ENCODE data around the gene ZNF37A.
"Not testable (repeated sequence)": the region's sequence is repeated elsewhere in the genome, so short reads cannot be mapped to it uniquely, and the experiment has no call there.

The ZNF37A gene

DNA sequence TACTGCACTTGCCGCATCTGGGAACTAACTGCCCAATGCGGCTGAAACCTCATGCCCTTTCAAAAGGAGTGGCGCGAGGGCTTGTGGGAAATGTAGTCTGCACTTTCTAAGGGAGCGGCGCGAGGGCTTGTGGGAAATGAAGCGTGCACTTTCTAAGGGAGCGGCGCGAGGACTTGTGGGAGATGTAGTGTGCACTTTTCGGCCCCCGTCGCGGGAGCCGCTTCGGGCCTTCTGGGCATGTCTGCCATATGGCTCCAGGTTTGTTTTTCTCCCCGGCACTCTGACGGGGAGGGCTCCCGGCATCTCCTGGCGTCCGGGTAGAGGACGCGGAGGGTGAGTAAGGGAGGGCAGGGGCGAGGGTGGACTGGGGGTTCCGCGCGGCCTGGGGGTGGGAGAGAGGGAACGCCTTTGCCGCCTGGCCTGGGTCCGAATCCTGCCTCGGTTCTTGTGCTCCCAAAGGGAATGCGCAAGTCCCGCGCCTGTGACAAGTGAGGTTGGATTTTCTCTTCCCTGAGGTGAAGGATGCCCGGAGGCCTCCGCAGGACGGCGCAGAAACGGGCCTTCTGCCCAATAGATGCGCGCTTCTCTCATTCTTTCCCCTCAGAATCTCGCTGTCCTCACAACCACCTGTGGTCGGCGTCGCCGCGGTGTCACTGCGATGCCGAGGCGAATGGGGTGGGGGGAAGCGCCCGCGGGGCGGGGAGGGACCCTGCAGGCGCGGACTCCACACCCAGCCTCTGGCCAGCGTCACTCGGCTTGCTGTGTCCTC lies at the start of gene ZNF37A:
Gene ZNF37A, plus strand, starts transcription at position 180 of the 769 bp plus-strand sequence. CDS start 2,281 bp downstream, outside the sequence.
- DNase-seq = peak; percentile 74

DNA sequence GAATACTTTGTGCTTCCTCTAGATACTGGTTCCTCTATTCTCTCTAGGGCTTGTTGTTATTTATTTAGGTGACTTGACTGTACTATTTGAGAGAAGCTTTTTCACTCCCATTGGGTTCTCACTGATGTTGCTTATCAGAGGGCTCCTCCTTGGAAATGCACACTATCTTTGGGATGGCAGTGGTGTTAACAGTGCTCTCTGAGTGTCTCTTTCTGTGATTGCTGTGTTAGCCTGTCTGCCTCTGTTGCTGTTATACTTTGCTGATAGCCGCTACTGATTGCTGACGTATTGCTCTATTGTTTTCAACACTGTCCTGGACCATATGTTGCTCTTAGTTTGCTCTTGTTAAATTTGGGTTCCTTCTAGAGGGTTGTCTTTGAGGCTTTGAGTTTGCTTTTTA lies 49.0 kb upstream of the ZNF37A start:
- DNase-seq = no peak

DNA sequence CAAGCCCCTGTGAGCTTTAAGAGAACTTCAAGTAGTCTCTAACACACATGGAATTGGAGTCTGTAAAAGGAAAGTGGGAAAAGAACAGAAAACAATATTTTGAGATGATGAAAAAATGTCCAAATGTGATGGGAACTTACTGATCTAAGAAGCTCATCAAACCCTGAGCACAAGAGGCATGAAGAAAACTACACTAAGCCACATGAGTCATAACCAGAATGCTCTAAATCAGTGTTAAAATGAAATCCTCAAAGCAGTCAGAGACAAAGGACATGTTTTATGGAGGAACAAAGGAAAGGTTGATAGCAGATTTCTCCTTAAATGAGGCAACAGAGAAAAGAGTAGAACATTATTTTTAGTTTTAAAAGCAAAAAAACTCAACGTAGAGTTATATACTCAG lies 46.5 kb upstream of the ZNF37A start:
- no peak for DNase-seq

DNA sequence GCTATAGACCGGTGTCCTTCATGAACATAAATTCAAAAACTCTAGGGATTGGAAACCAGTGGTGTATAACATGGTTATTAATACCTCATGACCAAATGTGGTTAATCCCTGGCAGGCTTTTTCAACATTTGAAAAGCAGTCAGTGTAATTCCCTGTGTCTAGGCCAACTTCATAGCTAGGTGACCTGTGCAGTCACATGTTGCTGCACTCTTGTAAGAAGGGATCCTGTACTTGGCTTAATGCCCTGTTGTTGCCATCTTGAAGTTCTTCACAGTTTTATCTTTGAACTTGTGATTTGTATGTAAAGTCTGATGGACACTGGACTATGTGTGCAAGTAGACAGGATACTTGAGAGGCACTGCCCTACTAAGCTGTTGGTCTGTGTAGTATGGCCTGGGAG lies 43.9 kb upstream of the ZNF37A start:
- DNase-seq = no peak

DNA sequence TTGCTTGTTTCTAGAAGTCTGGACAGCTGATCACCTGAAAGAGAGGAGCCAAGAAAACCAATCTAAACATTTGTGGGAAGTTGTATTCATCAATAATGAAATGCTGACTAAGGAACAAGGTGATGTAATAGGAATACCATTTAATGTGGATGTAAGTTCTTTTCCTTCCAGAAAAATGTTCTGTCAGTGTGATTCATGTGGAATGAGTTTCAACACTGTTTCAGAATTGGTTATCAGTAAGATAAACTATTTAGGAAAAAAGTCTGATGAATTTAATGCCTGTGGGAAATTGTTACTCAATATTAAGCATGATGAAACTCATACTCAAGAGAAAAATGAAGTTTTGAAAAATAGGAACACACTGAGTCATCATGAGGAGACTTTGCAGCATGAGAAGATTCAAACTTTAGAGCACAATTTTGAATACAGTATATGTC lies 39.8 kb upstream of the ZNF37A start:
- DNase-seq = no peak

DNA sequence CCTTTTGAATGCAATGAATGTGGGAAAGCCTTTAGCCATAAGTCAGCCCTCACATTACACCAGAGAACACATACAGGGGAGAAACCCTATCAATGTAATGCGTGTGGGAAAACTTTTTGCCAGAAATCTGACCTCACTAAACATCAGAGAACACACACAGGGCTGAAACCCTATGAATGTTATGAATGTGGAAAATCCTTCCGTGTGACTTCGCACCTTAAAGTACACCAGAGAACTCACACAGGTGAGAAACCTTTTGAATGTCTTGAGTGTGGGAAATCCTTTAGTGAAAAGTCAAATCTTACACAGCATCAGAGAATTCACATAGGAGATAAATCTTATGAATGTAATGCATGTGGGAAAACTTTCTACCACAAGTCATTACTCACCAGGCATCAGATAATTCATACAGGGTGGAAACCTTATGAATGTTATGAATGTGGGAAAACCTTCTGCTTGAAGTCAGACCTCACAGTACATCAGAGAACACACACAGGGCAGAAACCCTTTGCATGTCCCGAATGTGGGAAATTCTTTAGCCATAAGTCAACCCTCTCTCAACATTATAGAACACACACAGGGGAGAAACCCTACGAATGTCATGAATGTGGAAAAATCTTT lies 38.8 kb upstream of the ZNF37A start:
- not testable (repeated sequence) for DNase-seq

DNA sequence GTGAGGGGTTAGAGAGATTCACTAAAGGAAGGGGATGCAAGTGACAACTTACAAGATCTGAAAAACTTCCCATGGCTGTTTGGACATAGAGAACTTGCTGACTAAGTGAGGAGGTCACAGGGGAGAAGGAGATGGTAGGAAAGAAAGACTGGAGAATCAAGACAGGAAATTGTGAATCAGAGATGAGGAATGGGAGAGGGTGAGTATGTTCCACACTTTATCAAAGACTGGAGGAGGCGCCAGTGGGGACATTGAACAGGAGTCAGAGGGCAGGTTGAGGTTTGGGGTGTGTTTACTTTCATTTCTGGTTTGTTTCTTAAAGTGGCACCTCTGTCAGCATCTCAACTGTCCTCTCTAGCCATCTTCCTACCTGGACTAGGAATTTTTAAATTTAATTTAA lies 24.5 kb upstream of the ZNF37A start:
- not testable (repeated sequence) for DNase-seq

DNA sequence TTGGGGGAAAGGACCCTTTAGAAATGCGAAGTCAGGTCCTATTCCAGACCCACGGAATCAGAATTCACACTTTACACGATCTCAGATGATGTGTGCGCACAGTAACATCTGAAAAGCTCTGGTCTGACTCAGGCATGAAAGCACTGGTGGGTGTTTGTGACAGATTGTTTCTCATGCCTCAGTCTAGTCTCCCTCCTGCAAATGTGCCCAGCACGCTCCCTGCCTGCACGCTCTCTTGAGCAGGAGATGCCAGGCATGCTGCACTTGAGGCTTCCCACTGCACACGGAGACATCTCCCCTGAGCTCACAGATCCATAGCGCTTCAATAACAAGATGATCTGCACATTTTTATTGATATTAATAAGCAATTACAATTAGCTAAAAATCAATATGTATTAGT lies 23.6 kb upstream of the ZNF37A start:
- DNase-seq = no peak

DNA sequence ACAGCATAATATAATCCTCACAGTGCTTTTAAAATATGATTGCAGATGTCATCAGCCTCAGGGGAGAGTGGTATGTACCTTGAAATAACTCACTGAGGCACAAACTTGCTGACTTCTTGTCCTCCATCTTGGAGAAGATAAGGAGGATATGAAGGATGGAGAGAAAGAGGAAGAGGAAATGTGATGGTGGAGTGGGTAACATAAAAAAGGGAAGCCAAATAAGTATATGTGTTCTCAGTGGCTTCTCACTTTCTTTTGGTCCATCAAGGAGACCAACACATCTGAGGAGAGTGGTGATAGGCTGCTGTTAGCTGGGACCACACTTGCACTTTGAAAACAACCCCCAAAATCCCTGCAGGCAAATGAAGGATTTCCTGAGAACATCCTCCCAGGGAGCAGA lies 21.6 kb upstream of the ZNF37A start:
- no peak for DNase-seq

DNA sequence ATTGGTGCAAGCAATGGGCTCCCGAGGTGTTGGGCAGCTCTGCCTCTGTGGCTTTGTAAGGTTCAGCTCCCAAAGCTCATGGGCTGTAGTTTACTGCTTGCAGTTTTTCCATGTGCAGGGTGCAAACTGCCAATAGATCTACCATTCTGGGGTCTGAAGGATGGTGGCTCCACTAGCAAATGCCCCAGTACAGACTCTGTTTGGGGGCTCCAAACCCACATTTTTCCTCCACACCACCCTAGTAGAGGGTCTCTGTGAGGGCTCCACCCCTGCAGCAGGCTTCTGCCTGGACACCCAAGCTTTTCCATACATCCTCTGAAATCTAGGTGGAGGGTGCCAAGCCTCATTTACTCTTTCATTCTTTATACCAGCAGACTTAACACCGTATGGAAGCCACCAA lies 17.4 kb upstream of the ZNF37A start:
- DNase-seq = no peak

DNA sequence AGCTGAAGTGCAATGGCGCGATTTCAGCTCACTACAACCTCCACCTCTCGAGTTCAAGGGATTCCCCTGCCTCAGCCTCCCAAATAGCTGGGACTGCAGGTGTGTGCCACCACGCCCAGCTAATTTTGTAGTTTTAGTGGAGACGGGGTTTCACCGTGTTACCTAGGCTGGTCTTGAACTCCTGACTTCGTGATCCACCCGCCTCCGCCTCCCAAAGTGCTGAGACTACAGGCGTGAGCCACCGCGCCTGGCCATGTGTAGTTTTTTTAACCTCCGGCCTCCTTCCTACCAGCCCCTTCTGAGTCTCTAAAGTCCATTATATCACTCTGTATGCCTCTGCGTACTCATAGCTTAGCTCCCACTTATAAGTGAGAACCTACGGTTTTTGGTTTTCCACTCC lies 819 bp upstream of the ZNF37A start:
- DNase-seq = not testable (repeated sequence)

DNA sequence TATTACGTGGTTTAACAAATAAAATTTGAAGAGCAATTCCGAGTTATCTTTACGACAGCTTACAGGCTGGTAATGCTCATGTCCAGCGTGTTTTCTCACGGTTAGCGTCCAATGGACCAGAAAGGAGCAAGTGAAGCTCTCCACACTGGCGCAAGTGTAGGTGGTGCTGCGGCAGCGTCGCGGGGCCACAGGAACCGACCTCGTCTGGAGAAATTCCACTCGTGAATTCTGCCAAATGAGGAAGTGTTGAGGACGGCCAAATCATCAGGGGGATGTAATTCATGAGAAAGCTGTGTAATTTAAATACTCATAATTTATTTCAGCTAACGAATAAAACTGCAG lies 350 bp upstream of the ZNF37A start:
- no peak for DNase-seq

DNA sequence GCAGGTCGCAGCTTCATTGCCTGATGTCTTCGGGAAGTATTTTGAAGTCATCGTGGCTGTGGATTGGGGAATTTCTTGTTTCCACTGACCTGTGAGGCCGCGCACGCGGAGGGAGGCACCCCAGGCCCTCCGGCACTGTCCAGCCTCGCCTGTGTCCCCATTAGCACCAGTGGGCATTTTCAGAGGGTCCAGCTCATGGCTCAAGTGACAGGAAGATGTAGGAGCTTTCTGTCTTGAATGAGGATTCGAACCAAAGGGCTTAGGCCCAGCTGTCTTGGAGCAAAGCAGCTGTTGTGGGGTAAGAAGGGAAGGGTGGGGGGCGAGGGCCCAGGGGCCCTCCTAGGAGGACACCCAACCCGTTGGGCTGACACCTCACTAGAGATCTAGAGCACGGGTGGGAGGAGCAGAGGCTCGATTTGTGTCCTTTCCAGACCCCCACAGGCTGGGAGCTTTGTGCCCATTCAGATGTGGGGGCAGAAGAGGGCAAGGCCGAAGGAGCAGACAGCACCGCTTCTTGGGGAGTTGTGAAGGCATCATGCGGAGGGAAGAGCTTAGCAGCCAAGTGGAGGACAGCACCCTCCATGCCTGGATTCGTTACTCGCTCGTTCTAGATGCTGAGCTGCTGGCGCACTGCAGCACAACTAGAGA lies 914 bp downstream of the ZNF37A start:
- peak; percentile 1 for DNase-seq

DNA sequence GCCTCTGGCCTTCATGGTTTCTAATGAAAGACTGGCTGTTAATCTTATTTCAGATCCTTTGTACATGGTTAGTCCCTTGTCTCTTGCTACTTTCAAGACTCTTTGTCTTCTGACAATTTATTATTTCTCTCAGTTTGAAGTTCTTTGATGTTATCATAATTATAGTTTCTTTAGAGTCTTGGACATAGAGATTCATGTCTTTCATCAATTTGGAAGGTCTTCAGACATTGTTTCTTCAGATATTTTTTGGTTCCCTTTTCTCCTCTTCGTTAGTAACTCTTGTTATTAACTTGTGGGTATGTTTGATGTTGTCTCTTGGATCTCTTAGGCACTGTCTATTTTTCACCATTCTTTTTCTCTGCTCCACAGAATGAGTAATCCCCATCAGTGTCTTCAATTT lies 8.7 kb downstream of the ZNF37A start:
- no peak for DNase-seq

DNA sequence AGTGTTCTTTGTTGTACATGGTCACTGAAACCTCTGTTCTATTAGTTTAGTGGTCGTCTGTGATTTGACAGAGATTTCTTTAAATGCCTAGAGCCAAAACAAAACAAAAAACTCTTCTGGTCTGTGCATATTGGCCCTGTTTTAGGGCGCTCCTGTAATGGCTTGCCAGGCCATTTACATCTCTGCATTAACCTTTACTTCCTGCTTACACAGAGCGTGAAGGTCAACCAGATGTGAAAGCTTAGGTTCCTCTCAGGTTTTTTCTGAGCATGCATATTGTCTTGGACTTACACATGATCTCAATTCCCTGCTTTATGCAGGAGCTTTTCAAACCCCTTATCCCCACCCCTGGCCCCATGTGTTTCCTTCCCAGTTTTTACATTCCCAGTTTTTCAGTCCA lies 9.6 kb downstream of the ZNF37A start:
- DNase-seq = no peak

DNA sequence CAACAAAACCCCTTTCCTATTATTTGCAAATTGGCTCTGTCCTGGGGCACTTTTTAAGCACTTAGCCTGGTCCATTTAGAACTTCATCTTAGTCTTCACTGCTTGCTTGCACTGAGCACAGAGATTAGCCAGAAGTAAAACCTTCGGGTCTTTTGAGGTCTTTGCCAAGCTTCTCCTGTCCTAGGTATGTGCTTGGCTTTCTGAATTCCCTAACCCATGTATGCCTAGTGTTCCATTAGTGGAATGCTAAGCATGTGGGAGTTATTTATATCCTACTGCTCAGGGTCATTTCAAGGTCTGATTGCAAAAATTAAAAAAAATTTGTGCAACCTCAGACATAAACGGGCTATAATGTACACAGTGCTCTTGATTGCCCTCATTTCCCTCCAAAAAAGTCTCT lies 18.0 kb downstream of the ZNF37A start:
- no peak for DNase-seq

DNA sequence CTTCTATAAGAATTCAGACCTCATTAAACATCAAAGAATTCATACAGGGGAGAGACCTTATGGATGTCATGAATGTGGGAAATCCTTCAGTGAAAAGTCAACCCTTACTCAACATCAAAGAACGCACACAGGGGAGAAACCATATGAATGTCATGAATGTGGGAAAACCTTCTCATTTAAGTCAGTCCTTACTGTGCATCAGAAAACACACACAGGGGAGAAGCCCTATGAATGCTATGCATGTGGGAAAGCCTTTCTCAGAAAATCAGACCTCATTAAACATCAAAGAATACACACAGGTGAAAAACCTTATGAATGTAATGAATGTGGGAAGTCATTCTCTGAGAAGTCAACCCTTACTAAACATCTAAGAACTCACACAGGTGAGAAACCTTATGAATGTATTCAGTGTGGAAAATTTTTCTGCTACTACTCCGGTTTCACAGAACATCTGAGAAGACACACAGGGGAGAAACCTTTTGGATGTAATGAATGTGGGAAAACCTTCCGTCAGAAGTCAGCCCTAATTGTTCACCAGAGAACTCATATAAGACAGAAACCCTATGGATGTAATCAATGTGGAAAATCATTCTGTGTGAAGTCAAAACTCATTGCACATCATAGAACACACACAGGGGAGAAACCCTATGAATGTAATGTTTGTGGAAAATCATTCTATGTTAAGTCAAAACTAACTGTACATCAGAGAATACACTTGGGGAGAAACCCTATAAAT lies 24.1 kb downstream of the ZNF37A start:
- no peak for DNase-seq

DNA sequence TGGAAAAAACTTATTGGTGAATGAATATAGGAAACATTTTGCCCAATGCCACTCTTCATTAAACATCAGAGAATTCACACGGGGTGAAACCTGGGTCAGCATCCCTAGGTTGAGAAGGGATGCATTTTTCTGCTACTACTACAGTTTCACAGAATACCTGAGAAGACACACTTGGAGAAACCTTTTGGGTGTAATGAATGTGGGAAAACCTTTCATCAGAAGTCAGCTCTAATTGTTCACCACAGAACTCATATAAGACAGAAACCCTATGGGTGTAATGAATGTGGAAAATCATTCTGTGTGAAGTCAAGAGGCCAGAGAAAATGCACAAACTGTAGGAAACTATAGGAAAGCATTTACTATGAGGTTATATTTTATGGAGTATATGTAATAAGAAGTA lies 24.9 kb downstream of the ZNF37A start:
- DNase-seq = no peak

DNA sequence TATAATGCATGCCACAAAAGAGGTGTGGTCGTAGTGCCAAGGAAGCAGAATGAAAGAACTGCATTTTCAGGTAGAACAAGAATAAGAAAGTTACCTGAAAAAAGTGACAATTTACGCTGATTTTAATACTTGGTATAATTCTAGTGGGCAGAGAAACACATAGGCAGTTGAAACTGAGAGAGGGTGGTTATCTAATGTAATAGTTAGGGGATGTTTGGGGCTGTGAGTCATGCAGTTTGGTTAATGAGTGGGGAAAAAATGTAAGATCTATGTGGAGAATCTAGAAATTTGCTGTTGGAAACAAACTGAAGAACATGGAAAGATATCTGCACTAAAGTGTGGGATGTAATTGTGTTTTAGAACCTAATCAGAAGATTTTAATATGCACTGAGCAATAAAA lies 33.7 kb downstream of the ZNF37A start:
- no peak for DNase-seq

DNA sequence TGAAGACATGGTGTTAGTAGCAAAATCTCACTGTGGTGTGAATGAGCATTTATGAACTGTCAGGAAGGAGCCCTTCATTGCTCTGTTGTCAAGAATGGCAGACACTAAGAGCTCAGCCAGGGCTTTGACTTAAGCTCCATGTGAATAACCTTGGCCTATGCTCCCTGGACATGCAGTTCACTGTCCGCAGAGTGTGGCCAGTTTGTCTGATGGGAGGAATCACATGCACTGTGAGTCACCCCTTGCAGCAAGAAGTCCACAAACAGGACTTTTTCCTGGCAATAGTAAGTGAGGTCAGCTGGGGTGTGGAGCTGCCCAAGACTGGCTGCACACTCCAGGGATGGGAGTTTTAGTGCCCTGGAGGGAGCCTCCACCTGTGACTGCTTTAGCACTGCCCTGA lies 49.5 kb downstream of the ZNF37A start:
- DNase-seq = no peak

DNA sequence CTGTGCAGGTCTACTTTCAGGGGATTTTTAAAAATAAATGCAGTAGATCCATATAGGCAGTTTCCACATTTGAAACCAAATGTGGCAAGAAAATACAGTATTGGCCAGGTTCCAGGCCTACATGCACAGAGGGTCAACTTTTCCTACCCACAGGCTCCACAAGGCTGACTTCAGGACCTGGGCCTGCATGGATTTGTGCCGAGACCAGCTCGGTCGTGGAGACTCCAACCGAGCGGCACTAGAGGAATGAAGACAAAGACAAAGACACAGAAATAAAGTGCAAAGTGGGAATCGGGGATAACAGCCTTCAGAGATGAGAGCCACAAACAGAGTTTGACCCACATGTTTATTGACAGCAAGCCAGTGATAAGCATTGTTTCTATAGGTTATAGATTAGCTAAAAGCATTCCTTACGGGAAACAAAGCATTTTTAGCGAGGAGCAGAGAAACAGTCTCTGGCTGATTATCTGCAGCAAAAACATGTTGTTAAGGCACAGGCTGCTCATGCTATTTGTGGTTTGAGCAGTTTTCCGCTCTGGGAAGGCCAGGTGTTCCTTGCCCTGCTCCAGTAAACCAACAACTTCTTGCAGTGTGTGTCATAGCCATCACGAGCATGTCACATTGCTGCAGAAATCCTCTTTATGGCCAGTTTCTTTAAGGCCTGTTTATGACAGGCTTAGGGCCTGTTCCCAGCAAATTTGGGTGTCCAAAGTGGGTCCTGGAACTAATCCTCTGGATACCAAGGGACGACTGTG lies 52.6 kb downstream of the ZNF37A start:
- DNase-seq = no peak

DNA sequence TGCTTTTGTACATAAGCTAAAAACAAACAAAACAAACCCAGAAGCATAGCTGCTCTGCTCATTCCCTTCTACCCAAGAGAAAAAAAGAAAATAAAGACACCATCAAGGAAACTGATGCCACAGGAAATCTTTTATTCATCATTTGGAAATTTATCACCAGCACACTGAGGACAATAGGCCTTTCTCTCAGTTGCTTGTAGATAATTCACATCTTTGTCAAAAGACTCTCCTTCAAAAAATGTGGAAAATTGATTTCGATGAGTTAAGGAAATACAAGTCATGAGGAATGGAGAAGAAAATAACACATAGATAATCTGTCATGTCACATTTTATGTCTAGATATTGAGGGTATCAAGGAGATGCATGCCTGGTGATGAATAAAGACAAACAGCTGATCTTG lies 53.5 kb downstream of the ZNF37A start:
- DNase-seq = no peak
